Posterior vena cava (tissue), 2 donors: ENCODE measurements around the gene SART1. TPM values are rescaled to one million over a fixed set of nuclear protein-coding genes. Genes with fewer than 3 reads are reported as not detected.

Source experiments
- DNase-seq: peaks from one replicate; pipeline ENCODE4 v3.0.0-alpha.2; 2020; ENCODE audit warnings: low spot score
- intact Hi-C, 2 donors: fragments of 100-400 bp; cut with DNase I; formaldehyde crosslinking; loops; one replicate each; pipeline versions ENCODE4 v1.14.1 to v1.14.2; 2022 to 2023
- total RNA-seq, 2 donors: library from RNA; stranded (reverse); fragmentation: NEBNext Ultra II Directional; extraction: Animal tissue kit (Norgen Biotek cat#: 25700); gene quantifications; one replicate each; pipeline ENCODE4 v1.2.1, GENCODE V29; 2021
- donor health status: DM: yes; HTN: yes; CAD: no.
- donor health status: DM: yes; HTN: yes; CAD: no.

SART1 gene
- total RNA-seq, 2 donors from 2014 or later = 41.1 to 46.2 TPM

DNA sequence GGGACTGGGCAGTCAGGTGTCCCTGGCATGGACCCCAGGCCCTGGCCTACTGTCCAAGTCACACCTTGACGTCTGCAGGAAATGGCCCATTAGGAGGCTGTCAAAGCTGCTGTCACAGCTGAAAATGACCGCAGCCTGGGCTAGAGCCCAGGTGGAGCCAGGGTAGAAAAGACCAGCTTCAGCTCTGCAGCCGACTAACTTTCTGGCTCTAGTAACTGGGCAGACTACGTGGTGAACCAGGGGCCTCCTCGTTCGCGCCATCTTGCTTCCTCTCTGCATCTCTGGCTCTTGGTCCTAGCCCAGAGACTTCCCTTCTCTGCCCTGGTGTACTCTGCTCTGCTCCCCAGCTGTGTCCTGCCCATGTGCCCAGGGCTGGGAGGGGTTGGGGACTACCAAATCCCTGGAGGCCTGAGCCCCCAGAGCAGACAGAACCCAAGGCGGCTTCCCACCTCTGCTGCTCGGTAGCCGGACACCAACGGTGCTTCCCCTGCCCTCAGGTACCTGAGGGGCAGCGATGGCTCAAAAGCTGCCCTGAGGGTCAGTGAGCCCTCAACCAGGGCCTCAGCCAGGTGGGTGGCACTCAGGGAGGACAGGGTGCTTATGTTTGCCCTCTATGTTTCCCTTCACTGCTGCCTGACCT, 19.7 kb downstream of the SART1 start:
- DNase-seq = peak; percentile 65
- intact Hi-C loops = no loop called here

DNA sequence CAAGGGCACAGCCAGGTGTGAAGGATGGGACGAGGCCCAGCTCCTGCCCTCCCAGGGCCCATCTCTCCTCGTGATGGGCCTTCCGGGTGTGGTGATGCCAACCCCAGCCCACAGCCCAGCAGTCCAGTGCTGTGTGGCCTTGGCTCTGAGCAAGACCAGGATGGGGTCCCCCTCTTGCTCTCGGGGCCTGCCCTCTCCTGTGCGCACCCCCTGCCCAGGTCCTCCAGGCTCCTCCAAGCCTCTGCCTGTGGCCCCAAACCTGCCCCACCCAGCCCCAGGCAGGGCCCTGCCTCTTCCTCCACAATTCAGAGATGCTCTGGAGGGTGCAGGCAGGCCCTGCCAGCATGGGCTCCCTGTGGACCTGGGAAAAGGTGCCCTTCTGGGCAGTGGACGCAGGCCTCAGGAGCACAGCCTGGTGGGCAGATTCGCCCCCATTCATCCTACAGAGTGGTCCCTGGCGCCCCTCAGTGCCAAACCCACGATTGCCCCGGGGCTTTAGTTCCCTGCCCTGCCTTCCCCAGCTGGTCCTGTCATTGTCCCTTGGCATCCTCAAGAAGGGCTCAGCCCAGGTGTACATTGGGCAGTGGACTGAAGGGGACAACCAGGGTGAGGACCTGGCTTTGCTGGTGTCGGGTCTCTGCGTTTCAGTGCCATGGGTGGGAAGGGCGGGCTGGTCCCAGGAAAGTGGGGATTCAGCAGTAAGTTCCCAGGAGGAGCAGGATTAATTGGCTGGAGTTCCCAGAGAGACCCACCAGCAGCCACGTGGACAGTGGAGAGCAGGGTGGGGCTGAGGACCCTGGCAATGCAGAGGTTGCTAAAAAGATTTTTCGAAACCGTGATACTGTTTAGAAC, 20.7 kb downstream of the SART1 start:
- peak; percentile 56 for DNase-seq
- intact Hi-C loops = no loop called here

GRCh38 chr11:65982824-65983588, 21.5 kb downstream of the SART1 start:
- intact Hi-C loops = no loop called here

DNA sequence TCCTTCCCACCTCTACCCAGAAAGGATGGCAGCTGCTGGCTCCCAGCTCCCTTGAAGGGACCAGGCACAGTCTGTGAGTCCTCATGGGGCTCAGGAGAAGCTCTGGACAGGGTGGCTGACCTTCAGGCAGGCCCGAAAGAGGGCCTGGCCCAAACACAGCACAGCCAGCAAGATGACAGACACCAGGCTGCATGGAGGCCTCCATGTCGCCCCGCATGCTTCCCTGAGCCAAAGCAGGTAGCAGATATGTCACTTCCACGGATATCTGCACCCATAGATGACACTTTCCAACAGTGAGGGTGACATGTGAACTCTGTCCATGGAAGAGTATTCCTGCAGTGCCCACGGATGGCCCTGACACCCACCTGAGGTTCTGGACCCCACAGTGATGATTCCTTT, 22.1 kb downstream of the SART1 start:
- intact Hi-C loops = no loop called here
- peak; percentile 58 for DNase-seq

More at GRCh38 chr11:65982824-65983588, 21.5 kb downstream of the SART1 start:
- peak; percentile 56 for DNase-seq

DNA sequence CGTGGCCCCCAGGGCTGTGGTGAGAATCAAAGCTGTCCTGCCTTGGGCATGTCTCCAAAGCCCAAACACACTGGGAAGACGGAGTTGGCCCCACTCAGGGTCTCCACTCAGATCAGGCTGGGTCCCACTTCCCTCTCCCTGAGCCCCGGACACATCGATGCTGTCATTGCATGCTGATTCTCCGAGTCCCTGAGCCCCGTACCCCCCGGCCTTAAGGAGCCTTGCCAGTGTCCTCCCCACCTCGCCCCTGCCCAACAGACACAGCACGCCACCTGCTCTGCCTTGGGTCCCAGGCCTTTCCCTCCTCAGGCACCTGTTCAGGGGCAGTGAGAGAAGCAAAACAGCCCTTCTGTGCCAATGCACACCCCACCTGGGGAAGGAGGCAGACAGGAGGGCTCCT, 25.8 kb downstream of the SART1 start:
- peak; percentile 76 for DNase-seq
- intact Hi-C loops = loop anchor here in 1 of 2 donors (5.0 kb wide), 1 partner anchor 105 kb away; no protein-coding TSS in a partner anchor

GRCh38 chr11:65988791-65989592, 27.5 kb downstream of the SART1 start:
- DNase-seq = peak; percentile 91
- intact Hi-C loops = loop anchor here (2.0 to 5.0 kb wide), 2 partner anchors 104 to 107 kb away; no protein-coding TSS in a partner anchor

GRCh38 chr11:65992056-65992455, 30.5 kb downstream of the SART1 start:
- peak; percentile 24 for DNase-seq
- intact Hi-C loops = loop anchor here in 1 of 2 donors (10.0 kb wide), 1 partner anchor 357 kb away; the partner anchor contains the start of gene SIPA1

- intact Hi-C loops = loop anchor here in 1 of 2 donors (10.0 kb wide), 1 partner anchor 362 kb away; the partner anchor contains the start of gene SIPA1
- no peak for DNase-seq
Observed at GRCh38 chr11:65997286-65997685, 35.8 kb downstream of the SART1 start.

DNA sequence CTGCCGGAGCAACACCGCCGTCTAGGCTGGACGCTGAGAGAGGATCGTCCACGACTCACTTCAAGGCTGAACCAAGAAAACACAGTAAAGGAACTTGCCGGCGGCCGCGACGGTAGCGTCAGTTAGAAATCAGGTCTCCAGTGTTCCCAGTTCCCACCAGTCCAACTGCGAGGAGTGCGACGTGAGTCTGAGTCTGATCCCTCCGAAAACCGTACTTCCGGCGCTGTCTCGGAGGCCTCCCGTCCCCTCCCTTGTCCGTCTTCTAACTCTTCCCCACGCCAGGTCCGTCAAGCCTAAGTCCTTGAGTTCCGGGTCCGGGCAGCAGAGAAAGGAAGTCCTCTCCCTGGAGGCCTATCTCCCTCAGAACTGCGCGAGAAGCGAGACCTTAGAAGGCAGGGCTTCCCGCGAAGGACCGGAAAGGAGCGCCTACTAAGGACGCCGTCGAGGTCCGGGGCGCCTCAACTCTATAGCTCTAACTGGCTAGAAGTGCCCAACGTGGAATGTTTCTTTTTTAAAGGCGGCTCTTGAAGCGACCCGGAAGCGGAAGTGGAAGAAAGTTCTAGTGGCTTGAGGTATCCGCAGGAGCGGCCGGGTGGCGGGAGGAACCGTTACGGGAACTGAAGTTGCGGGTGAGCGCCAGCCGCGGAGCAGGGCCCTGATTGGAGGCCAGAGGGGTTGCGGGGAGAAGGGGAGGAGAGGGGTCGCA, 40.6 kb downstream of the SART1 start, which contains the start of the genes BANF1 and EIF1AD:
Gene BANF1 (plus strand): TSS at position 562 of the 706 bp plus-strand sequence. CDS start 748 bp downstream, outside the sequence.
Gene EIF1AD (minus strand): TSS at position 216 of the 706 bp plus-strand sequence. CDS start 1,768 bp downstream, outside the sequence.
- intact Hi-C loops = no loop called here
- DNase-seq = peak; percentile 98

GRCh38 chr11:66002648-66003225, 41.2 kb downstream of the SART1 start:
- intact Hi-C loops = no loop called here
- DNase-seq = no peak

- DNase-seq = no peak
Observed at GRCh38 chr11:66003291-66003690, 41.8 kb downstream of the SART1 start.

DNA sequence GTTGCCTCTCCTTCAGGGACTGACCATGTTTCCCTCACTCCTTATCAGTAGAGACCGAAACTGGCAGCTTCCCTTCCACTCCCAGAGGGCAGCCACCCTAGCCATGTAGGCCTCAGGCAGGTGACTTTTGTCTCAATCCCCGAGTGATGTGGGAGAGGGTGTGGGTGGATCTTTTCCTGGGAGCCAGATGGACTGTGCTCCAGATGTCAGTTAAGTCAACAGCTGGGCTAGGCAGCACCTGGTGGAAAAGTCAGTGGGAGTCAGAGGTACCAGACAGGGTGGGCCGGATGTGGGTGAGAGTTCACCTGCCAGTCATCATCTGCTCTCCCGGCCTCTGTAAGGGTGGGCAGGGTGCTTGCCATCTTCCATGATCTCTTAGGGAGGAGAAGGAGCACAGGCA, 42.7 kb downstream of the SART1 start:
- DNase-seq = no peak
- intact Hi-C loops = no loop called here

More at GRCh38 chr11:66003291-66003690, 41.8 kb downstream of the SART1 start:
- intact Hi-C loops = no loop called here

GRCh38 chr11:66006134-66006890, 44.8 kb downstream of the SART1 start:
- no peak for DNase-seq
- intact Hi-C loops = no loop called here

DNA sequence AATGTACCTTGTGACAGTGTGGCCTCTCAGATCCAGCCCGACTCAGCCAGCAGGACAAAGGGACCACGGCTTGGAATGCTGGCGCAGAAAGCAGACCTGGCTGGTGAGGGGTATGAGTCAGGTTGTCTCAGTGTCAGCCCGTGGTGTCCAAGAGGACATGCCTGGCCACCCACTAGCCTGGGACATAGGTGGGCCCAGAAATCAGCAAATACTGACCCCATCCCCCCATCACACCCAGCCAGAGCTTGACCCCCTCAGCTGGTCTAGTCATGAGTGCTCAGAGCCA, 45.3 kb downstream of the SART1 start:
- intact Hi-C loops = no loop called here
- DNase-seq = no peak

DNA sequence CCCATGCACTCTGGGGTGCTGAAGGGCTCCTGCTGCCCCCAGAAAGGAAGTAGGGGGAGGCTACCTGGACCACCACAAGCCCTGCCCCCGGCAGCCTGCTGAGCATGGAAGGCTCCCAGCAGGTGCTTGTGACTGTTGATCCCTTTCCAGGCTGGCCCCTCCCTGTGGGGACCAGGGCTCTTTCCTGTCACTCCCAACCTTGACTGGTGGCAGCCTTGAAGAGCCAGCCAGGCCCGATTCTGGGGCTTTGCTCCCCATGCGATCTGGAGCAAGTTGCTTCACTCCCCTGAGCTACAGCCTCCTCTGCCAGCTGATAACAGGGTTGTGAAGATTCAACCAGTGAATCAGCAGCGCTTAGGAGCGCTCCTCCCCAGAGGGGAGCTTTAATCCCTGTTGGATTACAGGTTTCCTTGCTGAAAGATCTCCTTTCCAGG, 45.7 kb downstream of the SART1 start:
- intact Hi-C loops = no loop called here
- no peak for DNase-seq

DNA sequence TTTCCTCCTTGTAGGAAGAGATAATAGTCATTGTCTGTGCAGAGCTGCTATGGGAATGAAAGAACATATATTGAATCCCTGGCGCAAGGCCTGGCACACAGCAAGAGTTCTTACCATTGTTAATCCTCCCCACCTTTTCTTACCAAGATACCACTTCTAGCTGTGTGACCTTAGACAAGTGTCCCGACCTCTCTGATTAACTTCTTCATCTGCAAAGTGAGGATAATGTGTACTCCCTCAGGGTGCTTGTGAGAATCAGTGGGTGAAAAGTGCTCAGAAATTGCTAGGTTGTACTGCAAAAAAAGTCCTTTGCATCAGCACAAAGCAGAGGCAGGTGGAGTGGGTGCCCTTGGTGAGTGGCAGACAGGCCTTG, 46.5 kb downstream of the SART1 start:
- DNase-seq = no peak
- intact Hi-C loops = no loop called here

GRCh38 chr11:66008468-66009101, 47.1 kb downstream of the SART1 start:
- DNase-seq = no peak
- intact Hi-C loops = no loop called here
